ENCODE results near the gene CENPW.
A peak's percentile ranks its signal among the peaks of the same experiment; 100 is the strongest.

CENPW gene

GRCh38 chr6:126339796-126340609 is at the start of gene CENPW:
Gene CENPW (plus strand): TSS chr6:126340115. CDS start chr6:126340274, 159 bp downstream.
- FAIRE-seq, result peak; percentile 87

GRCh38 chr6:126293891-126294524 is 45.9 kb upstream of the CENPW start:
- FAIRE-seq, result no peak

GRCh38 chr6:126300126-126300525 is 39.8 kb upstream of the CENPW start:
- no peak for FAIRE-seq

- no peak for FAIRE-seq
Measured at GRCh38 chr6:126300735-126301134, 39.2 kb upstream of the CENPW start.

- FAIRE-seq, result no peak
Measured at GRCh38 chr6:126302191-126302590, 37.7 kb upstream of the CENPW start.

GRCh38 chr6:126307849-126308248 is 32.1 kb upstream of the CENPW start:
- FAIRE-seq, result no peak

- FAIRE-seq, result no peak
Measured at GRCh38 chr6:126308362-126308761, 31.6 kb upstream of the CENPW start.

GRCh38 chr6:126312013-126312665 is 27.8 kb upstream of the CENPW start:
- FAIRE-seq, result no peak

GRCh38 chr6:126313941-126314340 is 26.0 kb upstream of the CENPW start:
- no peak for FAIRE-seq

GRCh38 chr6:126318797-126319196 is 21.1 kb upstream of the CENPW start:
- no peak for FAIRE-seq

GRCh38 chr6:126333729-126334128 is 6.2 kb upstream of the CENPW start:
- FAIRE-seq, result no peak

- FAIRE-seq, result no peak
Measured at GRCh38 chr6:126335210-126335609, 4.7 kb upstream of the CENPW start.

GRCh38 chr6:126337323-126337722 is 2.6 kb upstream of the CENPW start:
- no peak for FAIRE-seq

- FAIRE-seq, result no peak
Measured at GRCh38 chr6:126341126-126341525, 1.2 kb downstream of the CENPW start.

GRCh38 chr6:126344181-126344580 is 4.3 kb downstream of the CENPW start:
- FAIRE-seq, result no peak

- no peak for FAIRE-seq
Measured at GRCh38 chr6:126351960-126352359, 12.0 kb downstream of the CENPW start.

GRCh38 chr6:126352514-126352913 is 12.6 kb downstream of the CENPW start:
- no peak for FAIRE-seq

GRCh38 chr6:126356526-126356925 is 16.6 kb downstream of the CENPW start:
- no peak for FAIRE-seq

- no peak for FAIRE-seq
Measured at GRCh38 chr6:126359936-126360537, 20.1 kb downstream of the CENPW start.

GRCh38 chr6:126361832-126362440 is 22.0 kb downstream of the CENPW start:
- no peak for FAIRE-seq

- FAIRE-seq, result no peak
Measured at GRCh38 chr6:126367849-126368248, 27.9 kb downstream of the CENPW start.

- FAIRE-seq, result no peak
Measured at GRCh38 chr6:126372626-126373025, 32.7 kb downstream of the CENPW start.

- FAIRE-seq, result no peak
Measured at GRCh38 chr6:126373344-126373743, 33.4 kb downstream of the CENPW start.

Measured in islet of Langerhans (tissue), 1 donor.